Pulmonary artery endothelial cell (primary cell): Measurements from ENCODE around the gene GSTT2. TPM values are rescaled to one million over a fixed set of nuclear protein-coding genes. Genes with fewer than 3 reads are reported as not detected.
"Not testable (repeated sequence)": the region's sequence is repeated elsewhere in the genome, so short reads cannot be mapped to it uniquely, and the experiment has no call there.

Experiments
- DNase-seq: peaks from one replicate; pipeline ENCODE4 v3.0.0-alpha.2; 2011; ENCODE audit warnings: low read depth, low spot score
- total RNA-seq: library from RNA; depleted of rRNA; stranded (reverse); fragments of >200 nt; gene quantifications from 2 replicates; pipeline ENCODE4 v1.2.3, GENCODE V29; 2014

Gene GSTT2
- total RNA-seq, 1 donor from 2014 or later = 1.5 TPM

GRCh38 chr22:23974345-23974744 lies 5.6 kb upstream of the GSTT2 start, which contains the start of gene DDT:
DDT (minus strand) TSS chr22:23974441; CDS start chr22:23974414, 27 bp downstream.
- DNase-seq = not testable (repeated sequence)

- not testable (repeated sequence) for DNase-seq
These were observed 5.0 kb upstream of the GSTT2 start for GRCh38 chr22:23974836-23975352.

- not testable (repeated sequence) for DNase-seq
These were observed 2.6 kb upstream of the GSTT2 start for GRCh38 chr22:23977304-23977703.

- DNase-seq = not testable (repeated sequence)
These were observed 633 bp downstream of the GSTT2 start for GRCh38 chr22:23980567-23980966.

- DNase-seq = no peak
These were observed 4.5 kb downstream of the GSTT2 start for GRCh38 chr22:23984430-23984829.

- DNase-seq = not testable (repeated sequence)
These were observed 6.2 kb downstream of the GSTT2 start for GRCh38 chr22:23986089-23986488.

- not testable (repeated sequence) for DNase-seq
These were observed 6.7 kb downstream of the GSTT2 start for GRCh38 chr22:23986538-23987178.

- DNase-seq = not testable (repeated sequence)
These were observed 9.8 kb downstream of the GSTT2 start for GRCh38 chr22:23989583-23990244.

GRCh38 chr22:23993080-23993479 lies 13.1 kb downstream of the GSTT2 start:
- not testable (repeated sequence) for DNase-seq

GRCh38 chr22:23993581-23994177 lies 13.7 kb downstream of the GSTT2 start:
- DNase-seq = not testable (repeated sequence)

- no peak for DNase-seq
These were observed 17.2 kb downstream of the GSTT2 start for GRCh38 chr22:23997092-23997491.

- DNase-seq = not testable (repeated sequence)
These were observed 19.8 kb downstream of the GSTT2 start for GRCh38 chr22:23999779-24000178.

- DNase-seq = no peak
These were observed 21.4 kb downstream of the GSTT2 start for GRCh38 chr22:24001314-24001713.

GRCh38 chr22:24002272-24002671 lies 22.3 kb downstream of the GSTT2 start:
- DNase-seq = no peak

GRCh38 chr22:24002851-24003250 lies 22.9 kb downstream of the GSTT2 start:
- no peak for DNase-seq

GRCh38 chr22:24003887-24004286 lies 24.0 kb downstream of the GSTT2 start:
- DNase-seq = no peak

- DNase-seq = no peak
These were observed 25.3 kb downstream of the GSTT2 start, which contains the start of gene GSTT4 for GRCh38 chr22:24005201-24005600. GSTT4 (minus strand) TSS chr22:24005453; CDS start chr22:24005356, 97 bp downstream.

- no peak for DNase-seq
These were observed 26.4 kb downstream of the GSTT2 start for GRCh38 chr22:24006207-24006913.

- DNase-seq = no peak
These were observed 26.9 kb downstream of the GSTT2 start for GRCh38 chr22:24006914-24007214.

GRCh38 chr22:24007253-24008021 lies 27.5 kb downstream of the GSTT2 start:
- DNase-seq = no peak

- no peak for DNase-seq
These were observed 28.0 kb downstream of the GSTT2 start for GRCh38 chr22:24008022-24008283.
